Stimulated activated CD8-positive, alpha-beta memory T cell treated with anti-CD3 and anti-CD28 coated beads, Interleukin-15, amount 100 ng/mL, for 1 hour (primary cell): Measurements from ENCODE around the gene ENO1.
"Not testable (repeated sequence)": the region's sequence is repeated elsewhere in the genome, so short reads cannot be mapped to it uniquely, and the experiment has no call there.

Experiments
- DNase-seq: peaks from one replicate; pipeline ENCODE4 v3.0.0-alpha.2; 2020; ENCODE audit warnings: low read depth

Gene ENO1

DNA sequence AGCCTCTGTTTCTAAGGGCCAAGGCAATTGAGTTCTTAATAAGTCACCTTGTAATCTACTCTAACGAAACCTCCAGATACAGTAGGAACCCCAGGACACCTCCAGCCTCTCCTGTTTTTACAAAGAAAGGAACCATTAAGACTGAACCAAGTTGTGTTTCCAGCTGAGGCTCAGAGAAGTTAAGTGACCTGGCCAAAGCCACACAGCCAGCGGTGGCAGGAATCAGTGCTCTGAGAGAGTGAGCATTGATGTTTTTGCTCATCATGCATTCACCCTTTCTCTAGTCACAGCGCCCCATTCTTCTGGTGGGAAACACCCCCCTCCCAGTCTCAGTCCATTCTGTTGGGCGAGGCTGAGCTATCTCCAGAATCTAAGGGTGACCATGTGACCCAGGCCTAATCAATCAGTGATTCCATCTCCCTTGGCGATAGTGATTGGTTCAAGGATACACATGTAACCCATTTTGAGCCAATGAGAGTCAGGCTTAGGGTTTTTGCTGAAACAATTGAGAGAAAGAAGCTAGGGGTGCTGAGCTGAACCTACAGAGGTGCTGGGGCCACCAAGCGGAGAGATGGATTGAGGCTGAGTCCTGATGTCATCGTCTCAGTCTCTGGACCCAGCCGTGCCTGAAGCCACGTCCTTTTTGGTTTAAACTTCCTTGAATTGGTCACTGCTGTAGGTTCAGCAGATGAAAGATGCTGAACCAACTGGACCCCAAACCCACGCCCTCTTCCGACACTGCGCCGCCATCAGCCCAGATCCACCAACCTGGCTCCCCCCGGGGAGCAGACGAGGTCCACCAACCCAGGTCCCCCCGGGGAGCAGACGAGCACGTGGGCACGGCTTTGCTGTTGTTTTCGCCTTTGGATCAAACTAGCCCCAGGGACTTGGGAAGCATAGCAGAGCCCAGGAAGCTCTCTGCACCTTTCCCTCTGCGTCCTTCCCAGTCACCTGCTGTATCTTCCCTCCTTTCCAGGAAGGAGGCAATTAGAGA is 33.1 kb downstream of the ENO1 start:
- DNase-seq = no peak

DNA sequence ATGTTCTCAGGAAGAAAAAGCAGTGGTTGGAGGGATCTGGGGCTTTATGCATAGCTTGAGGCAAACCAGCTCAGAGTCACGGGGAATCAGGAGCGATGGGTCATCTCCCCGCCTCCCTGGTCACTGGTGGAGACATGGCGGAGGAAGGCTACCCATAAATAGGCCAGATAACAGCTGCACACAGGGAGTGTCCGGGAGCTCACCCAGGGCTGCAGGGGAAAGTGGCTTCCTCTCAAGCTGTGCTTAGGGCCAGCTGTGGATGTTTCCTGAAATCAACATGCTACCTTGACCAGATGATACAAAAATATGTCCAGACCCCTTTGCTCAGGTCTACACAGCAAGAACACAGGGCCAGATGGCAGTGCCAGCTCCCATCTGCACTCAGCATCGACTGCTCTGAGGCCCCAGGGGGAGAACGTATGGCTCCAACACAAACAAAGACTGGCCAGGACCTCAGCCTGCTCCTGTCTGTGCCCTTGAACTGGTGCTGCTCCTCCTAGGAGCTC is 33.9 kb downstream of the ENO1 start:
- DNase-seq = no peak

DNA sequence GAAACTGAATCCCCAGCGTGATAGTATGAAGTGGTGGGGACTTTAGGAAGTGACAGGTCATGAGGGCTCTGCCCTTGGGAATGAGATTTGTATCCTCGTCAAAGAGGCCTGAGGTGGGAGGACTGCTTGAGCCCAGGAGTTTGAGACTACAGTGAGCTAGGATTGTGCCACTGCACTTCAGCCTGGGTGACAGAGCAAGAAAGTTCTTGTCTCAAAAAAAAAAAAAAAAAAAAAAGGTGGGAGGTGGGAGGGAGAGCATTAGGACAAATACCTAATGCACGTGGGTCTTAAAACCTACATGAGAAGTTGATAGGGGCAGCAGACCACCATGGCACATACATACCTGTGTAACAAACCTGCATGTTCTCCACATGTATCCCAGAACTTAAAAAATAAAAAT is 37.1 kb downstream of the ENO1 start:
- DNase-seq = no peak

DNA sequence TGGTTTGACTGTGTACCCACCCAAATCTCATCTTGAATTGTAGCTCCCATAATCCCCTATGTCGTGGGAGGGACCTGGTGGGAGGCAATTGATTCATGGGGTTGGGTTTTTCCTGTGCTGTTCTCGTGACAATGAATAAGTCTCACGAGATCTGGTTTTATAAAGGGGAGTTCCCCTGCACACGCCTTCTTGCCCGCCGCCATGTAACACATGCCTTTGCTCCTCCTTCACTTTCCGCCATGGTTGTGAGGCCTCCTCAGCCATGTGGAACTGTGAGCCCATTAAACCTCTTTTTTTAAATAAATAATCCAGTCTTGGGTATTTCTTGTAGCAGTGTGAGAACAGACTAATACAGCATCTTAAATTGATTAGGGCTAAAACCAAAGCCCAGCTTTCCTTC is 38.5 kb downstream of the ENO1 start:
- DNase-seq = no peak

DNA sequence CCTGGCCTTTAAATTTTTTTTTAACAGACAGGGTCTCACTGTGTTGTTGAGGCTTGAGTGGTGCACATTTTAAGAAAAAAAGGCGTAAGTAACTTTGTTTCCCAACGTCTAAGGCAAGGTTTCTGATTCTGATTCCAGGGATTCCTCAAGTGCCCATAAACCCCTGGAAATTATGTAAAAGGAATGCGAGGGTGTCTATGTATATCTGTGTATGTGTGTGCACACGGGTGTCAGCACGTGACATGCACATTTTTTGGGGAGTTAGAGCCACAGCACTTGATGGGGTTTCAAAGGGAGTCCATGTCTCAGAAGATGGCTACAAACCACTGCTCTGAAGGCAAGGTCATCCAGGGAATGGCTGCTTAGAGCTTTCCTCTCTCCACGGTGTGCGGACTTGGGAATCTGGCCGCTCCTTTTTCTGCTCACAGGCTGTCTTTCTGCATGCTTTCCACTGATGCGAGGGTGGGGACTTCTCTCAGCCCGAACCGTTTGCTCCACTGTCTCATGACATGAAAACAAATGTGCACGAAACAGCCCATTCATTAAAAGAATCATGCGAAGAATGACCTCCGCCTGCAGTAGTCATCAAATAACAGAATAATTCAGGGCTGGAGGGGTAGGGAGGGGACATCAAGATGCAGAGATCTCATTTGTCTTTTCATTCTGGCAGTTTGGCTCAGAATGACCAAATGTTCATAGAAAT is 42.4 kb downstream of the ENO1 start:
- no peak for DNase-seq

DNA sequence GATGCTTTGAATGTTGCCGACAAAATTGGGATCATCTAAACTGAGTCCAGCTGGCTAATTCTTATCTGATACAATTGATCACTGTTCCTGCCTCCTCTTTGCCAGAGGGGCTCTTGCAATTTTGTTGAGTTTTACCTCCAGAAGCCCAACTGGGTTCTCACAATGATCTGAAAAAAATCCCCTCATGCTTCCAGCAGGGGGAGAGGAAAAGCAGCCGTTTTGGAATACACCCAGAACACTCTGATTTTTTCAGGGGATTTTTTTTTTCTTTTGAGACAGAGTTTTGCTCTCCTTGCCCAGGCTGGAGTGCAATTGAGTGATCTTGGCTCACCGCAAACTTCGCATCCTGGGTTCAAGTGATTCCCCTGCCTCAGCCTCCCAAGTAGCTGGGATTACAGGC is 47.1 kb downstream of the ENO1 start:
- no peak for DNase-seq

DNA sequence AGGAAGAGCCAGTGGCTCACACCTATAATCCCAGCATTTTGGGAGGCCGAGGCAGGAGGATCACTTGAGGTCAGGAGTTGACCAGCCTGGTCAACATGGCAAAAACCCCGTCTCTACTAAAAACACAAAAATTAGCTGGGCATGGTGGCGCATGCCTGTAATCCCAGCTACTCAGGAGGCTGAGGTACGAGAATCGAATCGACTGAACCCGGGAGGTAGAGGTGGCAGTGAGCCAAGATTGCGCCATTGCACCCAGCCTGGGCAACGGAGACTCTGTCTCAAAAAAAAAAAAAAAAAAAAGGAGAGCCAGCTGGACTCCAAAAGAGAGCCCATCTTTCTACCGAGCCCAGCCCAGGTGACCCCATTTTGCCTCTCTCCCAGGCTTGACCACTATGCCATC is 47.8 kb downstream of the ENO1 start:
- not testable (repeated sequence) for DNase-seq

DNA sequence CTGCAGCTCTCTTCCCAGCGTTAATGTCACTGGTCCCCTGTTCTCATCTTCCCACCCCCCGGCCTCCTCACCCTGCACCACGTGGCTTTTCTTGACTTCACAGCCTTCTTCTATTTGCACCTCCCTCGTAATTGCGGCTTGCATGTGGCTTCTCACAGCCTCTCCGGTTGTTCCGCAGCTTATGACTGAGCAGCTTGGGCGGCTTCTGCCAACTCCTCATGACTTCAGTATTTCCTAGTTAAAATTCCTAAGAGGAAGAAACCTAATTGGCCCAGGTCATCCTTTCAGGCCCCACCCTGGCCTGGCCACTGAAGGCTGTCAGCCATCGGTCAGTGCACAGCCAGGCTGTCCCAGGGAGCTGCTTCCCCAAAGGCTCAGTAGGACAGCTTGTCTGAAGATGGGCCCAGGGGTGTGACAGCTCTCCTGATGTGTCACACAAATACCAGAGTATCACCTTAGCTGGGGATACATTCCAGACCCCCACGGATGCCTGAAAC is 52.5 kb downstream of the ENO1 start:
- DNase-seq = no peak

DNA sequence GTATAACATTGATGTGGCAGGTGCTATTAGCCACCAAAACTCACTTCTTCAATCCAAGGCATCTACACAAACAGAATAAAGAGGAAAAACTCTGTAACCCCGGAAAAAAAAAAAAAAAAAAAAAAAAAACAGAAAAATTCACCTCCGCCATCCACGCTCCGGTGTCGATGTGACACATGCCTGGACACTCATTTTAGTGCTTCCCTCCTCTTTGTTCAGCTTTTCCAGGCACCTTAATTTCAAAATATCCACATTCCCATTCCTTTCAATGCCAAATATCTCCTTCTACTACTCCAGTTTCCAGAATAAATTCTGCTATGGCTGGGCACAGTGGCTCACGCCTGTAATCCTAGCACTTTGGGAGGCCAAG is 55.2 kb downstream of the ENO1 start:
- no peak for DNase-seq

DNA sequence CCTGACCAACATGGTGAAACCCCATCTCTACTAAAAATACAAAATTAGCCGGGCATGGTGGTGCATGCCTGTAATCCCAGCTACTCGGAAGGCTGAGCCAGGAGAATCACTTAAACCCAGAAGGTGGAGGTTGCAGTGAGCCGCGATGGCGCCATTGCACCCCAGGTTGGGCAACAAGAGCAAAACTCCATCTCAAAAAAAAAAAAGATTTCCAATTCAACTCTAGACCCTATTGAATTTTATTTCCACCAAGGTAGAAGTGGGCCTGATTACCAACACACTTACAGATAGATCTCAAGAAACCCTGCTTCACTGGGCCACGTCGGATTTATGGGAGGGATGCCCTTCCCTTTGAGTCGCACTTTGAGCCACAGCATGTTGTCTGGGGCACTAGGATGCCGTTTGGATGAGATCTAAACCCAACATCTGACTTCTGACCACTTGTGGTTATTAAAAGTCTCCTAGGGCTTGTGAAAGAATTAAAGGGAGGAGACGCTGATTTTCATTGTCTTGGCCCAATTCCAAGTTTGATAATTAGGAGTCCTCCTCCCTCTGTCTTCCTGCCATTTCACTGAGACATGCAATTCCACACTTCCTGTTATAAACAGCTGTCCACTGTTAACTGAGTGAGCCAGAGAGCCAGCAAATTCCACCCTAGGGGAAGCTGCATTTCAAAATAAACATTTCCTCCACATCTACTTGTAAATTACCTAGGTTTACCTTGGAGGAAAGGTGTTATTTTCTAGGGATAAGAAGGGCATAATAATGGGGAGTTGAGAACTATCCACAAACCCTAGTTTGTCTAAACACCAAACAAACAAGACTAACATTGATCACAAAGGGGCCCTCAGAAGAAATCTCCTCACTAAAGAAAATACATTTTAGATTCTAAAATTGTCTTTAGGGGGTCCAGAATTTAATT is 55.9 kb downstream of the ENO1 start:
- no peak for DNase-seq

DNA sequence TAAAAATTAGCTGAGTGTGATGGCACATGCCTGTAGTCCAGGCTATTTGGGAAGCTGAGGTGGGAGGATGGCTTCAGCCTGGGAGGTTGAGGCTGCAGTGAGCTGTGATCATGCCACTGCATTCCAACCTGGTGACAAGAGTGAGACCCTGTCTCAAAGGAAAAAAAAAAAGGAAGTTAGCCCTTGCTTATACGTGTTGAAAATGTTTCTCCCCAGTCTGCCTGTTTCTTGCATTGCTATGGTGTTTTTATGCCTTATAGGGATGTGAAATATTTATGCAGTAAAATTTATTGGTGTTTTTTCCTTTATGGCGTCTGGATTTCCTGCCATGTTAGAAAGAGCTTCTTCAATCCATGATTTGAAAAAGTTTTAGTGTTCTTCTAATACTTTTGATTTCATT is 57.4 kb downstream of the ENO1 start:
- DNase-seq = no peak

DNA sequence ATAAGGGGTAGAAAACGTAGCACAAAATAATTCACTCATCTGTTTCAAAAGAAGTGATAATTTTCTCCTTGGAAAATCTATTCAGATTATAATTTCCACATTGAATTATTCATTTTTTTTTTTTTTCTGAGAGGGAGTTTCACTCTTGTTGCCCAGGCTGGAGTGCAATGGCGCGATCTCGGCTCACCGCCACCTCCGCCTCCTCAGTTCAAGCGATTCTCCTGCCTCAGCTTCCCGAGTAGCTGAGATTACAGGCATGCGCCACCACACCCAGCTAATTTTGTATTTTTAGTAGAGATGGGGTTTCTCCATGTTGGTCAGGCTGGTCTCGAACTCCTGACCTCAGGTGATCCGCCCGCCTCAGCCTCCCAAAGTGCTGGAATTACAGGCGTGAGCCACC is 59.7 kb downstream of the ENO1 start:
- DNase-seq = not testable (repeated sequence)

DNA sequence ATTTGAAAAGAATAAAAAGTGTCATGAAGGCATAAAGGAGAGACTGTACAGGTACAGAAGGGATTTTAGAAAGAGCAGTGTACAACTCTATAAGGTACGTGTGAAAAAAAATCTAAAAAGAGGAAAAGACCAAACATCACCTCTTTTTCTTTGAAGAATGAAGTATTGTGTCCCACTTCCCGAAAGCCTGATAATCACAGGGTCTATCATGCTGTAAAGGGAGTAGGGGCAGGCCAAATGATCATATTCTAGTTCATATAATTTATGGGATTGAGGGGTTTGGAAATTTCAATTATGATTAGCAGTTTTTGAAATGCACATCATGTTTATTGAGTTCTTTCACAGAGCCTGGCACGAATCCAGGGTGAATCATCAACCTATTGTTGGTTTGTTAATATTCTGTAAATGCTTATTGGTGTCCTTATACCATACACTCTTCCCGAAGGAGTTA is 60.1 kb downstream of the ENO1 start:
- no peak for DNase-seq

DNA sequence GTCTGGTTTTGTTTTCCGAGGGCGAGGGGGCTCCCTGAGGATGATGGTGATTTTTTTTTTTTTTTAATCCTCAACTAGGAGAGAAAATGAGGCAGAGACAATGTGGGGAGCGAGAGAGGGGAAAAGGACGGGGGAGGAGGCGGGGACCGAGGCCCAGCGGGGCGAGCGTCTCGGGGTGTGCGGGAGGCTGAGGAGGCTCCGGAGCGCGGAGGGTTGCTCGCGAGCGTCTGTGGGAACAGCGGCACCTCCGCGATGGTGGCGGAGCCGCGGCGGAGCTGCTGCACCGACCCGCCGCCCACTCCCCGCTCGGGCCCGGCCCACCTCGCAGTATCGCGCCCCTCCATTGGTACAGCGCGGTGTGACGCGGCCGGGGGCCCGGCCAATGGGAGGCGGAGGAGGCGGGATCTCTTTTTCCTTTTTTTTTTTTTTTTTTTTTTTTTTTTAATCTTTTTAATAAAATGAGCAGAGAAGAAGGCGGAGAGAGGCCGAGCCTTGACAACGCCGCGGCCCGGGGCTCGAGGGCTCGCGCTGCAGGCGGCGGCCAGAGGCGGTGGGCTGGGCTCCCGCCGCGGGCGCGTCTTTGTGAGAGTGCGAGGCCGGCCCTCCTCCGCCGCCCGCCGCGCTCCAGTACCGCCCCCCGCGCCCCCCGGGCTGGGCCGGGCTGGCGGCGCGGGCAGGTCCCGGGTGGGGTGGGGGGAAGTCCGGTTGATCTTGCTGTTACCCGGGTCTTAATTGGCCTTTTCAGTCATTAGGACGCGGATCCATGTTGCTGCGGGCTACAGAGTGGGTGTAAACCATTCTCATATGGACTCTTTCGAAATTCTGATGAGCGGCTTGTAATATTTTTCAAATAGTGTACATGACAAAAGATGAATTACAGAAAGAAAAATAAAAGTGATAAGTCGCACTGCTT is 60.8 kb downstream of the ENO1 start, which contains the start of gene RERE:
Gene RERE, minus strand, starts transcription at position 229 of the 913 bp plus-strand sequence.
- peak; percentile 88 for DNase-seq

DNA sequence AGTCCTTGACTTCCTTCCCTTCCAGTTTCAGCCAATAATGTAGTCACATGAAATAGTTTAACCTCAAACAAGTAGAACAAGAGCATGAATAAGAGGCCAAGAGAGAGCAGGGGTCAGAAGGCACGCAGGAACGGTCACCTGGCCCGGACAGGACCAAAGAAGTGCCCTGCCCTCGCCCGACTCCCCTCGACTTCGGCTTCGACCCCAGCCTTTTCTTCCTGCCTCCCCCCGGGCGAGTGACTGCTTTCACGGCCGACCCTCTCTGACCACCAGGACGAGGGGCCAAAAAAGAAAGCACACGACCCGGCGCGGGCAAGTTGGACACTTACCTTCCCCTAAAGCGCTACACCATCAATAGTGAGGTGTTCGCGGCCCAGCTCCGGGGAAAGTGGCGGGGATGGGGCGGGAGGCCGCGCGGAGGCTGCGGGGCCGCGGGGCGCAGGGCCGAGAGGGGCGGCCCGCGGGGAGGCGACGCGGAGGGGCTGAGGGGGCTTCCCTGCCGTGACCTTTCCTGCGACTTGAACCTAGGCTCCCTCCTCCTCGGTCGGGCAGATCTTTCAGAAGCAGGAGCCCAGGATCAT is 61.6 kb downstream of the ENO1 start:
- DNase-seq = no peak

DNA sequence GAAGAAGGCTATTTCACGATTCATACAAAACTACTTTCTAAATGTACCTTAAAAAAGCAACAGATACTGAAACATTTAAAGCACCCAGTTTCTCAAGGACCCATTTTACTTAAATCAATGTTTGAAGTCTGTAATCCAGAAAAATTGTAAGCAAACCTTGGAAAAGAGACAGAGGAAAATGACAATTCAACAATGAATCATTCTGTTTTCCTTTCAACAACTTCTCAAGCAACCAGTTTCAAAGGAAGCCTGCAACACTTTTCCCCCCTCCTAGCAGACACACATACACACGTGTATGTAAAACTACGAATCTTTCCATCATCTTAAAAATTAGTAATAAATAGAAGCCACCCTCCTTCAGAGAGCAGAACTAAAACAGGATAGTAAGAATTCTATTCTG is 62.2 kb downstream of the ENO1 start:
- no peak for DNase-seq

DNA sequence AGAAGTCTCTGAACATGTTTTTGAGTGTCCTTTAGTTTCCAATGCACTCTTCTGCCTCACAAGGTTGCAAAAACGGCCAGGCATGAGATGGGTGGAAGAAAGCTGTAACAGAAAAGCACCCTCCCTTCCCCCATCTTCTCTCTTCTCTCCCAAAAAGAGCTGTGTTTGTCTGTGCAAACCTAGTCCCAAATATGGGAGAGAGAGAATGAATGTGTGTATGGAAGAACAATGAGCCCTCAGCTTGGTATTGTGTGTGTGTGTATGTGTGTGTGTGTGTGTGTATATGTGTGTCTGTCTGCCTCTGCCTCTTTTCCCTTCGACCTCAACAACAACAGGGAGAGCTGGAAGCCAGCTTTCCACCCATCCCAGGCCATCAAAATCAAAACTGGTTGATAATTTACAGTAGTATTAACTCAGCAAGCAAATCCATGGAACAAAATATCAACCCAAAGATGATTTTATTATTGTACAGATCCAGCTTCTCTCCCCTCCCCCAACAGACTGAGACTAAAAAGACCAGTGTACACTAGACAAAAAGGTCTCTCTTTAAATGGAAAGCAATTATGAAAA is 62.8 kb downstream of the ENO1 start:
- DNase-seq = no peak

DNA sequence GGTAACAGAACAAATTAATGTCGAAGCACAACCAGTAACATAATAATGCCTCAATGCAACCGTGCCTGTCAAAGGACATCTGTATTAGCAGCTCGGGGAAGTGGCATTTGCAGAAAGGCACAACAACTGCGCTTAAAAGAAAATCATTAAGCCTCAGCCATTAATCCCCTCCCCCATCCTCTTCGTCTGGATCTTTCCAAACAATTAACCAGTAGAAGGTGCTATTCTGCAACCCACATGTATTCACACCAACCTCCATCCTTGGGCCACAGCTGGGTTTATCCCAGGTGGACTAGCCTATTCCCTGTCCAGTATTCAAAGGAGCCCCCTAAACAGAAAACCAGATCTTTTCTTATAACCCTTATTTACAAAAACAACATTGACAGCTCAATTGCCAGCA is 63.6 kb downstream of the ENO1 start:
- no peak for DNase-seq

DNA sequence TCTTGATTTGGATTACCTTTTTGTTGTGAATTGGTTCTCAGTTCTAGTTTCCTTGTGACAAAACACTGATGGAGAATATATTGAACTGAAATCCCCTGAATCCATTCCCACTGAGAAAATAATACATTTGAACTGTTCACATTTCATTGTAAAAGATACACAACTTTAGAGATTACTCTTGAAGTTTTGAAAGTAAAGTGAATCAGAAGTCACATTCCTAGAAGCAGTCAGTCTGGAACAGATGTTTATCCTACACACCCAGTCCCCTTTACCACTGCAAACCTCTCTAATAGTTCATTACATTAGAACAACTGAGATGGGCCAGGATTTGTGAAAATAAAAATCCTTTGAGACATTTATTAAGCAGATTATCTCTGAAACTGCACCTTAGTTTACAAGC is 64.5 kb downstream of the ENO1 start:
- no peak for DNase-seq
